Tongue (tissue), 2 donors: ENCODE results near the gene TTYH2. TPM values are rescaled to one million over a fixed set of nuclear protein-coding genes. Genes with fewer than 3 reads are reported as not detected.
A peak's percentile ranks its signal among the peaks of the same experiment; 100 is the strongest.
"Not testable (repeated sequence)": the region's sequence is repeated elsewhere in the genome, so short reads cannot be mapped to it uniquely, and the experiment has no call there.

Experiments
- DNase-seq: peaks from one replicate; pipeline ENCODE4 v3.0.0-alpha.2; 2015
- total RNA-seq: library from RNA; depleted of rRNA; stranded (reverse); fragments of >200 nt; gene quantifications from one replicate; pipeline ENCODE4 v1.2.3, GENCODE V29; 2014

Gene TTYH2
- total RNA-seq, 1 donor from 2014 or later: 39.2 TPM

DNA sequence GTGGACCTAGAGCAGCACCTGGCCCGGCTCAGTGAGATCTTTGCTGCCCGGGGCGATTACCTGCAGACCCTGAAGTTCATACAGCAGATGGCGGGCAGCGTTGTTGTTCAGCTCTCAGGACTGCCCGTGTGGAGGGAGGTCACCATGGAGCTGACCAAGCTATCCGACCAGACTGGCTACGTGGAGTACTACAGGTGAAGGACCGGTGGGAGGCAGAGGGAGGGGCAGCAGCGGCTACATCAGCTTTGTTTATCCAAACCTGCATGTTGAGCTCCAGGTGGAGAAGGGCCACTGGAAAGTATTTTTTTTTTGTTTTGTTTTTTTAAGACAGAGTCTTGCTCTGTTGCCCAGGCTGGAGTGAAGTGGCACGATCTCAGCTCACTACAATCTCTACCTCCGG lies 23.9 kb downstream of the TTYH2 start:
- DNase-seq: no peak

DNA sequence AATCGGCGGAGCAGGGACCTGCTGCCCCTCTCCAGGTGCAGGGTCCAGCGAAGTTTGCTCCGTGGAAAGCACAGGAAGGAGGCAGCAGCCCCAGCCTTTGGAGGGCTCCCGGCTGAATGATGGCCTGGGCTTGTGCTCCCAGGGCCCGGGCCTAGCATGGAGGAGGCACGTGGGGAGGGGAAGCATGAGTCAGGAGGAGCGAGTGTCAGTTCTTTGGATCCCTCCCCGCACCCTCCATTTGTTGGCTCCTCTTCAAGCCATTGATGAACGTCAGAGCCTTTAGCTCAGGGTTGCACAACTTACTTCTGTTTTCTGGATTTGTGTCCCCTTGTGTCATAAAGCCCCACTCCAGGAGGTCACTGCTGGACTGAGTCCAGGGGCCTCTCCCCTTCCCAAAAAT lies 25.8 kb downstream of the TTYH2 start:
- peak; percentile 64 for DNase-seq

DNA sequence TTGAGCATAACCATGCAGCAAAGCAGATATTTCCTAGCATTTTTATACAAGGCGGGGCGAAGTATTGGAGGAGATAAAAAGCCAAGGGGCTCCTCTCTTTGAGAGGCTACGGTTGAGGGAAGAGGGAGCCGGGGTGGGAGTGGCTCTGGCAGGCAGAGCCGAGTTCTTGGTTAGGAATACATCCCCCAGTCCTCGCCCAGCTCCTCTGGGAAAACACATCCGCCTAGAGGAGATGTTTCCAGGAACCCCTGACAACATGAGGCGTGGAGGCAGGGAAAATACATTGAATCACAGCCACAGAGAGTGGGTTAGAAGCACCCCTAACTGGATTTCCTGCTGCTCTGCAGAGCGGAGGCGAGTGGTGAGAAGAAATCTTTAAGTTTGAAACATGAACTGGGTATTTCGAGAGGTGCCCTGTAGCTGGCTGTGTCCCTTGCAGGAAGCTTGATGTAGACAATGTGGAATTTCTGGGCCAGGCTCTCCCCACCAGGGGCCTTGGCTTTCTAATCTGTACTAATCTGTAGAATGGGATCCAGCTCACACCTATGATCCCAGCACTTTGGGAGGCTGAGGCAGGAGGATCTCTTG lies 27.3 kb downstream of the TTYH2 start:
- peak; percentile 91 for DNase-seq

DNA sequence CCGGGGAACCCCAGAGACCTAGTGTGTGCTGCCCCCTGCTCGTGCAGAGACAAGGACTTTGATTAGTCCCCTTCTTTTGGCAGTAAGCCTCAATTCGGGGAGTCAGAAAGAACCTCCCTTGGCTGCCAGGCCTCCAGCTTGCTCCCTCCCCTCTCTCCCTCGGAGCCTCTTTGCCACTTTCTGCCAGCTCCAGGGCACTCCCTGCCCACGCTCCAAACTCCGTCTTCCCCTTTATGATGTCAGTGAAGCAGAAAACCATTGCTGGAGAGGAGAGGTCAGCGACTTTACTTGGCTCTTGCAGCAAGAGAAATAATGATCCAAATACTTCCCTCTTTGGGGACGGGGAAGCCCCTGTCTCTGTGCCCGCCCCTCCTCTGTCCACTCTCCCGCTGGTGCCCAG lies 28.1 kb downstream of the TTYH2 start:
- no peak for DNase-seq

GRCh38 chr17:74241847-74242246 lies 28.5 kb downstream of the TTYH2 start:
- no peak for DNase-seq

GRCh38 chr17:74243013-74243755 lies 29.8 kb downstream of the TTYH2 start:
- no peak for DNase-seq

- no peak for DNase-seq
These were observed 30.8 kb downstream of the TTYH2 start for GRCh38 chr17:74244128-74244527.

DNA sequence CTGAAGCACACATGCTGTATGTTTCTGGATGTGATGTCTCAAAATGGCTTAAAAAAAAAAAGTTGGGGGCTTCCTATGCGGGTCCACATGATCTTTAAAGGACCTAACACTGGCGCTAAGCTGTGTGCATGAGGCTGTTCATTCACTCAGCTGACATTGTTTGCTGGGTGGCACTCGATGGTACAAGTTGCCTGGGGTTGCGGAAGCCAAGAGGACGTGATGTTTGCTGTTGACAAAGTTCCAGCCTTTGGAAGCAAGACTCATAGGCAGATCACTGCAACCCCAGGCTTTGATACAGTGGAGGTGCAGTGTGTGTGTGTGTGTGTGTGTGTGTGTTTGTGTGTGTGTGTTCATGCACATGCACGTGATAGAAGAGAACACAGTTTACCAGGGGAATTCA lies 31.2 kb downstream of the TTYH2 start:
- peak; percentile 54 for DNase-seq

DNA sequence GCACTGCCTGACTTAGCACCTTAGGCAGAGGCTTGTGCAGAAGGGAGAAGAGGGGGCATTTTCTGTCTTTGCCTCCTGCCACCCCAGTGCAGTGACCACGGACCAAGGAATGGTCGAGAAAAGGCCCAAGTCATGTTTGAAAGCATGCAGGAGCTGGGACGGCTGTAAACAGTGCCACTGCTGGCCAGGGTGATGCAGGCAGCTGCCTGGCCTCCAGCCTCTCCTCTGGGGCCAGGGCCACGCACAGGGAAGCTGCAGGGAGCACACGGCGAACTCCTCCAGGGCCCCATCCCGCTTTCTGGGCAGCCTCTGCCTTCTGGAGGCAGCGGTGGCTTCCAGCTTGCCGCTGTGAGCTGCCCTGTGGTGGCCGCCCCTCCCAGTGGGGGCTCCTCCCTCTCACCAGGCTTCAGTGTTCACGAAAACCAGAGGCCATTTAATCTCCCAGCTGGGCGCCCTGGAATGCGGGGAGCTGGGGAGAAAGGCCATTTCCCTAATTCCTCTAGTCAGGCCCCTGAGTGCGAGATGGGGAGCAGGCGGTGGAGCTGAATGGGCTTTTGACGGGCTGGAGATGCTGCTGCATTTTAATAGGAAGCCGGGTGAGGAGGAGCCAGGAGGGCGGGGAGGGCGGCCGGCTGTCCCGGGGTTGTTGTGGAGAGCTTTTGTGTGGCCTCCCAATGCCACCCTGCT lies 31.9 kb downstream of the TTYH2 start:
- DNase-seq: peak; percentile 69

DNA sequence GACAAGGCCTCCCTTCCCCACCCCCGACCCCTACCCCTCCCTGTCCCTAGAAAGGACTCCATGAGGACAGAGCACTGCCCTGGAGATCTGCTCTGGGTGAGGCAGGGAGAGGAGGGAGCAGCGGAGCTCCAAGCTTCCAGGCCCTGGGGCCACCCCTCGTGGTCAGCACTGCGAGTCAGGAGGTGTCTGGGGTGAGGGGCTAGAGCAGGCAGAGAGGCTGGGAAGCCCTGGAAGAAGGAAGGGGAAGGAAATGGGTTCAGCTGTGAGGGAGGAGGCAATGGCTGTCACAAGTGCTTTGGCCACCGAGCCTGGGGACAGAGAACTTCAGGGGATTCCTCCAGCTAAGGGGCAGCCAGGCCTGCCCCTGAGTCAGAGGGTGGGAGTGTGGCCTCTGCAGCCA lies 32.5 kb downstream of the TTYH2 start:
- DNase-seq: no peak

DNA sequence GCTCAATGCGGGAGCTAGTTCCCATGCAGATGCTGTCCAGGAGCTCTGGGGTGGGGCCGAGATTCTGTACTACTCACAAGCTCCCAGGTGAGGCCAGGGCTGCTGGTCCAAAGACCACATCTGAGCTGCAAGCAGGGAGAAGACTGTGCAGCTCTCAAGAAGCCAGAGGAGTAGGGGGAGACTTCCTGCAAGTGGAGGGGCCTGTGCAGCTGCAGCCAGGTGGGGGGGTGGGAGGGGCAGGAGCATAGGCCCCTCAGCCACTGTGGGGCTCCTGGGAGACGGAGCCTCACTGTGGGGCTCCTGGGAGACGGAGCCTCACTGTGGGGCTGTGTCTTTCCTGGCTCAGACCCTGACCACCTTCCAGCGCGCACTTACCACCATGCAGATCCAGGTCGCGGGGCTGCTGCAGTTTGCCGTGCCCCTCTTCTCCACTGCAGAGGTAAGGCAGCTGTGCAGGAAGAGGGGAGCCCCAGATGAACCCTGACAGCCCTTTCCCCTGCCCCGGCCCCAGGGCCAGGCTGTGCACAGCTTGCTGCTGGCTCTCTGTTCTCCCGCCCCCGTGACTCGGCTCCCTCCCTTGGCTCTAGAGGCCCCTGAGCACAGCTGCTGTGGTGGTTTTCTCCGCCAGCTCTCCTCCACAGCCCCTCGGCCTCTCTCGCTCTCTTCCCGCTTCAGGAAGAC lies 36.4 kb downstream of the TTYH2 start:
- peak; percentile 90 for DNase-seq

GRCh38 chr17:74250324-74250995 lies 37.1 kb downstream of the TTYH2 start:
- peak; percentile 76 for DNase-seq

GRCh38 chr17:74251051-74251450 lies 37.7 kb downstream of the TTYH2 start:
- DNase-seq: no peak

DNA sequence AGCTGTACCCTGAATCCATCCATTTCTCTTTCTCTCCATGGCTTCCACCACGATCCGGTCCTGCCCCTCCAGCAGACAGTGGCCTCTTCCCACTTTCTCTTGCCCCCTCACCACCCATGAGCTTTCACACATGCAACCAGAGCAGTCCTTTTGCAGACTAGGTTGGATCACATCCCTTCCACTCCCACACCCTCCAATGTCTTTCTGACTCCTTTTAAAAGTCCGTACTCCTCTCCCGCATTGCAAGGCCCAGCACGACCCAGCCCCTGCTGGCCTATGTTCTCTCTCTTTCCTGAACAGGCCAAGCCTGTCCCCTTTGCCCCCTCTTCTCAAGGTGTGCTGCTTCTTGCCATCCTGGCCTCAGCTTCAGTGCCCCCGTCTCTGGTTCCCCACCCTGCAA lies 38.2 kb downstream of the TTYH2 start:
- DNase-seq: no peak

- no peak for DNase-seq
These were observed 38.8 kb downstream of the TTYH2 start for GRCh38 chr17:74252211-74252610.

DNA sequence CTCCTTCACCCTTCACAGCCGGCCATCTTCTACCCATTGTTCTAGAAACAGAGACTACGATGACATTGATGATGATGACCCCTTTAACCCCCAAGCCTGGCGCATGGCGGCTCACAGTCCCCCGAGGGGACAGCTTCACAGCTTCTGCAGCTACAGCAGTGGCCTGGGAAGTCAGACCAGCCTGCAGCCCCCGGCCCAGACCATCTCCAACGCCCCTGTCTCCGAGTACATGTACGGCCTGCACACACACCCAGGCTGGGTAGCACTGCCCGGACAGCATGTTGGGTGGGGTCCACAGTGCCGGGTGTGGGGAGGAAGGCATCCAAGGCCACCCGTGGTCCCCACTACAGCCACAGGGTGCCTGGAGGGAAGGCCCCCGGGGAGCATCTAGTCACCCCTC lies 39.7 kb downstream of the TTYH2 start:
- DNase-seq: no peak

GRCh38 chr17:74257311-74257710 lies 43.9 kb downstream of the TTYH2 start:
- DNase-seq: no peak

- no peak for DNase-seq
These were observed 46.5 kb downstream of the TTYH2 start for GRCh38 chr17:74259667-74260524.

DNA sequence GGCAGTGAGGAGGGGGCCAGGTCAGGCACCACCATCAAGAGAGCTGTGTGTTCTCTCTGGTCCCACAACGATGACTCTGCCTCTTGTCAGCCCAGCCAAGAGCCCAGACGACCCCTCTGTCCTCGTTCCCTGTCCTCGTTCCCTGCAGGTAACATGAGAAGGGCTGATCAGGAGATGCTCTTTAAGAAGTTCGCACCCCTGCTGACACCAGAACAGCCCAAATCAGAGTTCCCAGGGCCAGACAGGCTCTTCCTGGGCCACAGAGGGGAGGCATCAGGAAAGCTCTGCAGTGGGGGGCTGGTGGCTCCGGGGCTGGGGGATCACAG lies 47.1 kb downstream of the TTYH2 start:
- no peak for DNase-seq

DNA sequence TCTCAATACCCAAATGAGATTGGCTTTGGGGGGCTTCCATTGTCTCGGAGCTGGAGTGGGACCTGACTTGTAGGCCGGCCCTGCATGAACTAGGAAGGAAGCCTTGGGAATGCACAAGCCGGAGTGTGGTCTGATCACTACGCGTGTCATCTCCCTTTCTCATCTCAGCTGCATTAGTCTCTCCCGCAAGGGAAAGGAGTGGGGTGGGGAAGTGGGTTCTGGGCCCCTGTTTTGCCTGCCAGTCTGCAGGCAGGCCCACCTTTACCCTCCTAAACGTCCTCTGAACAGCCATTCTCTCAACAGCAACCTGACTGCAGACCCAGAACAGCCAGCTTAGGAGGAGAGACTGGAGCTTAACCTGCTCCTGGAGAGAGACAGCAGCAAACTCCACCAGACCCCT lies 49.2 kb downstream of the TTYH2 start:
- DNase-seq: no peak

- DNase-seq: not testable (repeated sequence)
These were observed 53.7 kb downstream of the TTYH2 start for GRCh38 chr17:74267054-74267453.

GRCh38 chr17:74267579-74267978 lies 54.2 kb downstream of the TTYH2 start:
- DNase-seq: no peak
